ENCODE measurements around the gene RRBP1. TPM values are rescaled to one million over a fixed set of nuclear protein-coding genes. Genes with fewer than 3 reads are reported as not detected.

Gene RRBP1
- total and polyA plus RNA-seq, 2 donors (not counting 3 experiments of a cell fraction or from before 2014, with no cell fraction given): 50.3 to 236 TPM

GRCh38 chr20:17675519-17676377 is 6.3 kb downstream of the RRBP1 start:
- H4K20me1 ChIP-seq (replicated peaks; ENCODE audit: control insufficient read depth, extremely low read depth, insufficient read depth, low read length): peaks cover 13% of the 10 kb centered on the region
- H3K27ac ChIP-seq (ENCODE audit: insufficient read depth, low read depth, low read length): no peak overlapping the region
- H3K79me2 ChIP-seq (ENCODE audit: control insufficient read depth, insufficient read depth, low read length): peaks cover 89% of the 10 kb centered on the region
- TF ChIP-seq GATA2 (IDR thresholded peaks at IDR 0.05; ENCODE audit: insufficient read depth, insufficient read length, low read depth, low read length) (no peak), POLR2A (IDR thresholded peaks at IDR 0.05; ENCODE audit: low read depth, low read length) (no peak)
- H3K4me1 ChIP-seq (ENCODE audit: control insufficient read depth, extremely low read depth, insufficient read depth, low read length): peaks cover 9% of the 10 kb centered on the region
- no peak overlapping the region for H3K9ac ChIP-seq (replicated peaks; ENCODE audit: extremely low read depth, insufficient read depth, low read length)
- peaks cover 0 to 2% of the 10 kb centered on the region in 2 experiments for H3K36me3 ChIP-seq (ENCODE audit: control insufficient read depth in 2 of 2, extremely low read depth in 1 of 2, insufficient read depth in 2 of 2, low read length in 2 of 2)
- no peaks in the 10 kb centered on the region for H3K9me1 ChIP-seq (replicated peaks; ENCODE audit: control insufficient read depth, extremely low read depth, insufficient read depth, low read length)
- H3K4me2 ChIP-seq (ENCODE audit: insufficient read depth, low read length): no peak overlapping the region
- H3K9me3 ChIP-seq (replicated peaks; ENCODE audit: control insufficient read depth, insufficient read depth, low read length): no peaks in the 10 kb centered on the region
- DNase-seq (ENCODE audit: low read depth, low spot score) (no peak), FAIRE-seq (no peak)
- dilution Hi-C loops (cut with MboI; ENCODE audit: extremely low pct_ligation_motif_present, low sequenced_read_pairs) (no loop called here), intact Hi-C loops (cut with micrococcal nuclease) (no loop called here)
- H3K27me3 ChIP-seq (ENCODE audit: control insufficient read depth in 2 of 2, insufficient read depth in 2 of 2, low read length in 2 of 2): no peaks in the 10 kb centered on the region
- ChIA-PET POLR2A (no interaction called here), CTCF (interaction anchor here (1.1 to 1.2 kb wide), 2 partner anchors 21 to 222 kb away, joined by 3 read pairs; no protein-coding TSS in a partner anchor)
- no TSS peak for BruUV-seq (replicated peaks)
- H2AFZ ChIP-seq (ENCODE audit: low read depth, low read length): no peak overlapping the region
- H3K4me3 ChIP-seq (replicated peaks in 1 of 3; ENCODE audit: insufficient read depth in 1 of 3, low read depth in 1 of 3, low read length in 3 of 3): no peak overlapping the region

GRCh38 chr20:17674722-17675518 is 7.1 kb downstream of the RRBP1 start:
- BruUV-seq (replicated peaks): no TSS peak
- intact Hi-C loops (cut with micrococcal nuclease) (no loop called here), dilution Hi-C loops (cut with MboI; ENCODE audit: extremely low pct_ligation_motif_present, low sequenced_read_pairs) (no loop called here)
- no peak for DNase-seq (ENCODE audit: low read depth, low spot score)
- ChIA-PET POLR2A (no interaction called here), CTCF (interaction anchor here (1.5 kb wide), 1 partner anchor 222 kb away, joined by 4 read pairs; no protein-coding TSS in a partner anchor)
- peaks cover 3% of the 10 kb centered on the region for H3K4me1 ChIP-seq (ENCODE audit: control insufficient read depth, extremely low read depth, insufficient read depth, low read length)
- TF ChIP-seq JUN (IDR thresholded peaks at IDR 0.05; ENCODE audit: borderline replicate concordance, insufficient read depth, insufficient read length, low read depth) (no peak), EZH2 (IDR thresholded peaks at IDR 0.05; ENCODE audit: borderline replicate concordance, low read depth, low read length, severe bottlenecking) (no peak), POLR2A (IDR thresholded peaks at IDR 0.05; ENCODE audit: low read depth, low read length) (no peak), CTCF (IDR thresholded peaks at IDR 0.05; ENCODE audit: extremely low read depth in 1 of 2, insufficient read depth in 1 of 2, low read depth in 1 of 2, low read length in 2 of 2) (no peak), MYC (IDR thresholded peaks at IDR 0.05; ENCODE audit: low read depth, low read length) (no peak), FOS (IDR thresholded peaks at IDR 0.05; ENCODE audit: borderline replicate concordance, insufficient read depth, low read length) (no peak), POLR2AphosphoS5 (IDR thresholded peaks at IDR 0.05; ENCODE audit: insufficient read depth, low read depth, low read length) (no peak), MAX (IDR thresholded peaks at IDR 0.05; ENCODE audit: insufficient read depth, insufficient read length) (no peak), GATA2 (IDR thresholded peaks at IDR 0.05; ENCODE audit: insufficient read depth, insufficient read length, low read depth, low read length) (no peak)
- no peak overlapping the region for H2AFZ ChIP-seq (ENCODE audit: low read depth, low read length)
- H3K27me3 ChIP-seq (ENCODE audit: control insufficient read depth in 2 of 2, insufficient read depth in 2 of 2, low read length in 2 of 2): no peaks in the 10 kb centered on the region
- peaks cover 15% of the 10 kb centered on the region for H4K20me1 ChIP-seq (replicated peaks; ENCODE audit: control insufficient read depth, extremely low read depth, insufficient read depth, low read length)
- no peaks in the 10 kb centered on the region for H3K9me3 ChIP-seq (replicated peaks; ENCODE audit: control insufficient read depth, insufficient read depth, low read length)
- FAIRE-seq: no peak
- no peak overlapping the region for H3K4me3 ChIP-seq (replicated peaks in 1 of 3; ENCODE audit: insufficient read depth in 1 of 3, low read depth in 1 of 3, low read length in 3 of 3)
- no peak overlapping the region for H3K9ac ChIP-seq (replicated peaks; ENCODE audit: extremely low read depth, insufficient read depth, low read length)
- peaks cover 85% of the 10 kb centered on the region for H3K79me2 ChIP-seq (ENCODE audit: control insufficient read depth, insufficient read depth, low read length)
- H3K9me1 ChIP-seq (replicated peaks; ENCODE audit: control insufficient read depth, extremely low read depth, insufficient read depth, low read length): no peaks in the 10 kb centered on the region
- H3K36me3 ChIP-seq (ENCODE audit: control insufficient read depth in 2 of 2, extremely low read depth in 1 of 2, insufficient read depth in 2 of 2, low read length in 2 of 2): peaks cover 0 to 2% of the 10 kb centered on the region in 2 experiments
- no peak overlapping the region for H3K27ac ChIP-seq (ENCODE audit: insufficient read depth, low read depth, low read length)
- H3K4me2 ChIP-seq (ENCODE audit: insufficient read depth, low read length): no peak overlapping the region
